ENCODE results near the gene EPHA8. TPM values are rescaled to one million over a fixed set of nuclear protein-coding genes. Genes with fewer than 3 reads are reported as not detected.
A peak's percentile ranks its signal among the peaks of the same experiment; 100 is the strongest.

The EPHA8 gene
- total and polyA plus RNA-seq, 2 of the 13 experiments (the other 11 are each of a cell fraction or from before 2014, with no cell fraction given): not detected

GRCh38 chr1:22576617-22577016, 13.3 kb downstream of the EPHA8 start (continued):
- TF ChIP-seq KMT2B (CRISPR knock-in tag; IDR thresholded peaks at IDR 0.05): no peak

- whole genome bisulfite sequencing (ENCODE audit: low lambda C conversion rate): 61% methylated on average over 12 of the region's 12 CpGs
- H3K36me3 ChIP-seq (replicated peaks in 1 of 2; ENCODE audit: control insufficient read depth in 1 of 2, insufficient read depth in 2 of 2, low read length in 2 of 2): no peaks in the 10 kb centered on the region
- H3K79me2 ChIP-seq (ENCODE audit: insufficient read depth, low read length): no peaks in the 10 kb centered on the region
- ChIA-PET CTCF (ENCODE audit: low intra/inter-chr PET ratio, low total read pairs) (no interaction called here), POLR2A (no interaction called here)
- H3K4me1 ChIP-seq (ENCODE audit: insufficient read depth, low read length): no peaks in the 10 kb centered on the region
- TF ChIP-seq ZNF619 (CRISPR knock-in tag; IDR thresholded peaks at IDR 0.05): no peak
- TF ChIP-seq, protein P1, sequence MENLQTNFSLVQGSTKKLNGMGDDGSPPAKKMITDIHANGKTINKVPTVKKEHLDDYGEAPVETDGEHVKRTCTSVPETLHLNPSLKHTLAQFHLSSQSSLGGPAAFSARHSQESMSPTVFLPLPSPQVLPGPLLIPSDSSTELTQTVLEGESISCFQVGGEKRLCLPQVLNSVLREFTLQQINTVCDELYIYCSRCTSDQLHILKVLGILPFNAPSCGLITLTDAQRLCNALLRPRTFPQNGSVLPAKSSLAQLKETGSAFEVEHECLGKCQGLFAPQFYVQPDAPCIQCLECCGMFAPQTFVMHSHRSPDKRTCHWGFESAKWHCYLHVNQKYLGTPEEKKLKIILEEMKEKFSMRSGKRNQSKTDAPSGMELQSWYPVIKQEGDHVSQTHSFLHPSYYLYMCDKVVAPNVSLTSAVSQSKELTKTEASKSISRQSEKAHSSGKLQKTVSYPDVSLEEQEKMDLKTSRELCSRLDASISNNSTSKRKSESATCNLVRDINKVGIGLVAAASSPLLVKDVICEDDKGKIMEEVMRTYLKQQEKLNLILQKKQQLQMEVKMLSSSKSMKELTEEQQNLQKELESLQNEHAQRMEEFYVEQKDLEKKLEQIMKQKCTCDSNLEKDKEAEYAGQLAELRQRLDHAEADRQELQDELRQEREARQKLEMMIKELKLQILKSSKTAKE (CRISPR knock-in tag; IDR thresholded peaks at IDR 0.05; ENCODE audit: borderline replicate concordance): no peak; the same call in 1 of the 2 replicates
- 0 out of 2 replicates have a peak, but pooled peaks have one; percentile 7 for TF ChIP-seq TBX3 (IDR thresholded peaks at IDR 0.05; ENCODE audit: borderline replicate concordance)
- TF ChIP-seq ZNF296 (CRISPR knock-in tag; conservative IDR thresholded peaks at IDR 0.05): no peak
- no peak for TF ChIP-seq NCOA2 (CRISPR knock-in tag; IDR thresholded peaks at IDR 0.05)
- TF ChIP-seq ZBTB7A (CRISPR knock-in tag; IDR thresholded peaks at IDR 0.05): 0 out of 2 replicates have a peak, but pooled peaks have one; percentile 27
- TF ChIP-seq, protein P2, sequence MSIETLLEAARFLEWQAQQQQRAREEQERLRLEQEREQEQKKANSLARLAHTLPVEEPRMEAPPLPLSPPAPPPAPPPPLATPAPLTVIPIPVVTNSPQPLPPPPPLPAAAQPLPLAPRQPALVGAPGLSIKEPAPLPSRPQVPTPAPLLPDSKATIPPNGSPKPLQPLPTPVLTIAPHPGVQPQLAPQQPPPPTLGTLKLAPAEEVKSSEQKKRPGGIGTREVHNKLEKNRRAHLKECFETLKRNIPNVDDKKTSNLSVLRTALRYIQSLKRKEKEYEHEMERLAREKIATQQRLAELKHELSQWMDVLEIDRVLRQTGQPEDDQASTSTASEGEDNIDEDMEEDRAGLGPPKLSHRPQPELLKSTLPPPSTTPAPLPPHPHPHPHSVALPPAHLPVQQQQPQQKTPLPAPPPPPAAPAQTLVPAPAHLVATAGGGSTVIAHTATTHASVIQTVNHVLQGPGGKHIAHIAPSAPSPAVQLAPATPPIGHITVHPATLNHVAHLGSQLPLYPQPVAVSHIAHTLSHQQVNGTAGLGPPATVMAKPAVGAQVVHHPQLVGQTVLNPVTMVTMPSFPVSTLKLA (IDR thresholded peaks at IDR 0.05): peak; percentile 98
- peak; percentile 60; the same call in 1 of the 2 replicates for TF ChIP-seq DNMT1 (CRISPR knock-in tag; IDR thresholded peaks at IDR 0.05)
- no peak overlapping the region for H2AFZ ChIP-seq (ENCODE audit: low read length)
- no peak overlapping the region for H3K4me3 ChIP-seq (replicated peaks in 1 of 3; ENCODE audit: insufficient read depth in 1 of 3, low read depth in 2 of 3, low read length in 3 of 3)
- peaks cover 4 to 24% of the 10 kb centered on the region in 2 experiments; a peak in 4 of 5 replicates for H3K27me3 ChIP-seq (ENCODE audit: control insufficient read depth in 1 of 2, insufficient read depth in 2 of 2, low read length in 2 of 2)
- H4K20me1 ChIP-seq (ENCODE audit: insufficient read depth, low read length): no peaks in the 10 kb centered on the region
- FAIRE-seq (no peak), ATAC-seq (no peak), DNase-seq (ENCODE audit: low spot score) (no peak)
- H3K4me2 ChIP-seq (ENCODE audit: low read depth, low read length): no peak overlapping the region
- in situ Hi-C loops (cut with HindIII; ENCODE audit: extremely low pct_ligation_motif_present, low pct_unique_long_range_greater_than_20kb): no loop called here
- intact Hi-C loops (cut with micrococcal nuclease; ENCODE audit: unreplicated experiment): no loop called here
- H3K27ac ChIP-seq (ENCODE audit: extremely low read length, insufficient read depth, low read length): no peak overlapping the region
- H3K9ac ChIP-seq (ENCODE audit: insufficient read depth, low read depth, low read length): no peak overlapping the region
- H3K9me3 ChIP-seq (ENCODE audit: low read length): peaks cover 19% of the 10 kb centered on the region
- BruUV-seq (replicated peaks): no TSS peak
These were observed 15.6 kb downstream of the EPHA8 start for GRCh38 chr1:22578732-22579361.
